GM19239 (cell line): ENCODE measurements around the gene PTCRA.
"Not testable (repeated sequence)": the region's sequence is repeated elsewhere in the genome, so short reads cannot be mapped to it uniquely, and the experiment has no call there.

Experiments
- DNase-seq: peaks from one replicate; pipeline ENCODE4 v3.0.0; 2011; ENCODE audit warnings: low spot score; ENCODE audit not compliant: insufficient read length
- FAIRE-seq: peaks from 2 replicates; lab custom pipeline; 2011; peaks lifted over from hg19 to GRCh38; lab: Jason Lieb, UNC

Gene PTCRA, protein sequence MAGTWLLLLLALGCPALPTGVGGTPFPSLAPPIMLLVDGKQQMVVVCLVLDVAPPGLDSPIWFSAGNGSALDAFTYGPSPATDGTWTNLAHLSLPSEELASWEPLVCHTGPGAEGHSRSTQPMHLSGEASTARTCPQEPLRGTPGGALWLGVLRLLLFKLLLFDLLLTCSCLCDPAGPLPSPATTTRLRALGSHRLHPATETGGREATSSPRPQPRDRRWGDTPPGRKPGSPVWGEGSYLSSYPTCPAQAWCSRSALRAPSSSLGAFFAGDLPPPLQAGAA

DNA sequence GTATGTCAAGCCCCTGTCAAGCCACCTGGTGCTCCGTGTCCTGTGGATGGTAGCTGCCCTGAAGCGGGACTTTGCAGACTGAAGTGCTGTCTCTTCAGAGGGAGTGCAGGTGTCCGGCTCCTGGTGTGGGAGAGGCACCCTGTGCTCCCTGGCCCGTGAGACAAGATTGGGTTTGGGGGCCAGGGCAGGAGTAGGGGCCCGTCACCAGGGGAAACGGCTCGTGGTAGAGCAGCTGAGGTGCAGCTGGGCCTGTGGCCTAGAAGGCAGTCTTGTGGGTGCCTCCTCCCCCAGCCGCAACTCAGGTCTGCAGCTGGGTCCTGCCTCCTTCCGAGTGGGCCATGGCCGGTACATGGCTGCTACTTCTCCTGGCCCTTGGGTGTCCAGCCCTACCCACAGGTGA lies at the start of gene PTCRA:
TSS of gene PTCRA (plus strand) at position 322 of the 400 bp plus-strand sequence. CDS start at position 339, 17 bp downstream.
- FAIRE-seq (no peak), DNase-seq (no peak)

DNA sequence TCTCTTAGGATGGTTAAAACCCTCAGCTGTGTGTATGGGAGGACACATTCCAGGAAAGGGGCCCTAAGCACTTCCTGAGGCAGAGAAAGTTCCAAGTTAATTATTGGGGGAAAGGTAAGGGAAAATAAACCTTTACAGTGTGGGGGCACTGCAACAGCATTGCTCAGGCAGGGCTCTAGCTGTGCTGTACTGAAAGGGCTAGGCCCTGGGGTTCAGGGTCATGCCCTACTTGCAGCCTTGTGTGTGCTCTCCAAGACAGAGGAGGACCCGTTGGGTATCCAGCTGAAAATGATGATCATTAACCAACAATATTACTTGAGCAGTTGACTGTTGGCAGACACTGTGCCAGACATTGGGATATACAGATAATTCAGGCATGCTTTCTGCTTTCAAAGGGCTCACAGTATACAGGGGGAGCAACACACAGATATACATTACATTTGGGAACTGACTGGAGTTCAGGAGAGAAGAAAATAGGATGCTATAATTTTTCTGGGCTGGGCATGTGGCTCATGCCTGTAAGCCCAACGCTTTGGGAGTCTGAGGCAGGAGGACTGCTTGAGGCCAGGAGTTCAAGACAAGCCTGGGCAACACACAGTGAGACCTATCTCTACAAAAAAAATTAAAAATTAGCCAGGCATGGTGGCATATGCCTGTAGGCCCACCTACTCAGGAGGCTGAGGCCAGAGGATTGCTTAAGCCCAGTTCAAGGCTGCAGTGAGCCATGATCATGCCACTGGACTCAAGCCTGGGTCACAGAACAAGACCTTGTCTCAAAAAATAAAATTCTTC lies 45.5 kb upstream of the PTCRA start:
- FAIRE-seq (peak; percentile 48), DNase-seq (no peak)

DNA sequence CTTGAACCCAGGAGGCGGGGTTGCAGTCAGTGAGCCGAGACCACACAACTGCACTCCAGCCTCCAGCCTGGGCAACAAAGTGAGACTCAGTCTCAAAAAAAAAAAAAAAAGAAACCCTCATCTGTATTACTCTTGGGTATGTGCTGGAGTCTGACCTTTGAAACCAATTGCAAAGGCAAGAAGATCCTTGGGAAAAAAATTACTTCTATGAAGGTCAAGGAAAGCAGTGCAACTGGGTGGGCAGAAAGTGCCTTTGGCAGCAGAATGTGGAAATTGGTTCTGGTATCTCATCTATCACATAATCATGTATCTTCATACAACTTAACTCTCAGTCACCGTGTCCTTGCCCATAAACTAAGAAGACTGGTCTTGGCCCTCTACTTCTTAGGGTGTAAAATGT lies 44.1 kb upstream of the PTCRA start:
- FAIRE-seq, result no peak
- no peak for DNase-seq

DNA sequence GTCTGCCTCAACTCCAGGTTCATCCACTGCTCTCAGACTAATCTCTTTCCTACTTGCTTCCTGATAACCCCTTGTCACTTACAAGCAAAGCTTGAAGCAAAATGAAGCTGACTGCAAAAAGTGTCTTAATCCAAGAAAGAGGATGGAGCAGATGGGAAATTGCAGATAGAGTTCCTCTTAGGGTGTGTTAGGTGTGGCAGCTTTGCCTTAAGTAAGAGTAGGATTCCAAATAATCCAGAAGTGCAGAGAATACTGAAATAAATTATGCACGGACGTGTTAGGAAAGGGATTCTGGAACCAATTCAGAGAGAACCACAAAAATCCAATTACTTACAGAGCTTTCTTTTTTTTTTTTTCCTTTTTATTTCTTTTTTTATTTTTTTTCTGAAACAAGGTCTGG lies 42.5 kb upstream of the PTCRA start:
- FAIRE-seq (no peak), DNase-seq (no peak)

DNA sequence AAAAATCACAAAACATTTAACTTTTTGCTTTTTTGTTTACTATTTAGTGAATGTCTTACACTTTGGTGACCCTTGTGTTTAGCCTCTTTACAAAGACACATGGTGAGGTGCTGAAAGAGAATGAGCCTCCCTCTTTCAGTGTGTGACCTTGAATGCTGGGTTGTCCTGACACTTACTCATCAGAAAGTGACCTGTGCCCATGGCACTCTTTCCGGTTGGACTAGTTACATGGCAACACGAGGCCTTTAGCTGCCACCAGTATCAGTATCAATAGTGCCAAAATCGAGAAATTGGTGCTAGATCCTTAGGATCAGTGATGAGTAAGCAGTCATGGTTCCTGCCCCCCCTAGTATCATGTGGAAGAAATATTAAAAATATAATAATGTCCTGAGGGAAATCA lies 38.2 kb upstream of the PTCRA start:
- FAIRE-seq, result no peak
- DNase-seq, result no peak

DNA sequence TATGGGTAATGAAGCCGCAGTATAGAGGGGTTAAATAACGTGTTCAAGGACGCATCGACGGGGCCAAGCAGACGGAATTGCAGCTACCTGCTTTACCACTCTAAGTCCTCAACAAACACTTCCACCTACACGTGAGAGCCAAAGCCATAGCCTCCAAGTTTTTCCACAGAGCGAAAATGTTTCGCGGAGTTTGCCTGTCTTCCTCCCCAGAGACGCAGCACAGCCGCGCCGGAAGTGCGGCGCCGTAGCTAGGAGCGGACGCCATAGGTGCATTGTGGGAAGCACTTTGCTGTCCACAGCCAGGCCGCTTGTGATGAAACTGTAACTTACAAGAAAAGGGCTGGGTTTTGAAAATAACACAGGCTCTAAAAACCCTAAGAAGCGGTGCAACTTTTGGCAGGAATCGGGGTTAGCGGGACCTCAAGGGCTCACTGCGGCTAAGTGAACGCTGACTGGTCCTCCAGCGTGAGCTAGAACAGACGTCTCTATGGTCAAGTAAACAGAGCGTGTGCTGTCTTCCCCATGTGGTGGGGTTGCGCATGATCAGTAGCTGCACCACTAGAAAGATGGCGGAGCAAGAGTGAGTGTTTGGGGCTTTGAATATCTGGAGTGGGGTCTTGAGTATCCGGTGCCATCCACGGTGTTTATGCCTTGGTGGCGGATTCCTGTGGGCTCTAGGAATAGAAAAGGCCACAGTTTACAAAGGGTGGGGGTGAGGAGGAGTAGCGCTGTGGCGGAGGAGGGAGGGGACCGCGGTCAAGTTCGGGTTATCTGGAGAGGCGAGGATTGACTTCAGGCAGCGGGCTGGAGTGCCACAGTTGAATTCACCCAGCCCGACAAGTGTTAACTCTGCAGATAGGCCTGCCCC lies 36.2 kb upstream of the PTCRA start, which contains the start of gene RPL7L1:
TSS of gene RPL7L1 (plus strand) at position 245 of the 868 bp plus-strand sequence. CDS start at position 540, 295 bp downstream.
- FAIRE-seq, result peak; percentile 95
- no peak for DNase-seq

DNA sequence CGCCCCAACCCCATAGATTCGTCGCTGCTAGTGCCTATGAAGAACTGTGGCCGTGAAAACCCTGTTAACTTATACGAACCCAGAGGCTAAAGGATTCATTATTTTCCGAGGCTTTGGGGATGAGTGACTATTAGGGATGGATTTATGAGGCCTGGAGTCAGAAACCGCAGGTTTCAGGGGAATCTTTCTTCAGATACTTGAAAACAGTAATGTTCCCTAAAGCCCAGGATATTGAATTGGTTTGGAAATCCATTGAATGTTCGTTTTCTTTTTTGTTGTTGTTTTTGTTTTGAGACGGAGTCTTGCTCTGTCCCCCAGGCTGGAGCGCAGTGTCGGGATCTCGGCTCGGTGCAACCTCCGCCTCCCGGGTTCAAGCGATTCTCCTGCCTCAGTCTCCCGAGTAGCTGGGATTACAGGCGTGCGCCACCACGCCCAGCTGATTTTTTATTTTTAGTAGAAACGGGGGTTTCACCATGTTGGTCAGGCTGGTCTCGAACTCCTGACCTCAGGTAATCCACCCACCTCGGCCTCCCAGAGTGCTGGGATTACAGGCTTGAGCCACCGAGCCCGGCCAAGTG lies 35.5 kb upstream of the PTCRA start:
- not testable (repeated sequence) for FAIRE-seq, DNase-seq

DNA sequence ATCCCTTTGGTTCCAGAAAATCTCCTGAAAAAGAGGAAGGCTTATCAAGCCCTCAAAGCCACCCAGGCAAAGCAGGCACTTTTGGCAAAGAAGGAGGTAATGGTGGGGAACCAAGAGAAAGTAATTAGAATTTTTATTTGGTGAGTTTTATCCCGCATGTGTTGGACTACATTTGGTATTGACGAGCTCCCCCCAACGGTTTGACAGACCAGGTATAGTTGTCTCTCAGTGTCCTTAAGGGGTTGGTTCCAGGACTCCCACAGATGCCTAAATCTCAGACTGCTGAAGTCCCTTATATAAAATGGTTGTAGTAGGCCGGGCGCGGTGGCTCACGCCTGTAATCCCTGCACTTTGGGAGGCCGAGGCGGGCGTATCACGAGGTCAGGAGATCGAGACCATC lies 35.0 kb upstream of the PTCRA start:
- DNase-seq, FAIRE-seq: not testable (repeated sequence)

DNA sequence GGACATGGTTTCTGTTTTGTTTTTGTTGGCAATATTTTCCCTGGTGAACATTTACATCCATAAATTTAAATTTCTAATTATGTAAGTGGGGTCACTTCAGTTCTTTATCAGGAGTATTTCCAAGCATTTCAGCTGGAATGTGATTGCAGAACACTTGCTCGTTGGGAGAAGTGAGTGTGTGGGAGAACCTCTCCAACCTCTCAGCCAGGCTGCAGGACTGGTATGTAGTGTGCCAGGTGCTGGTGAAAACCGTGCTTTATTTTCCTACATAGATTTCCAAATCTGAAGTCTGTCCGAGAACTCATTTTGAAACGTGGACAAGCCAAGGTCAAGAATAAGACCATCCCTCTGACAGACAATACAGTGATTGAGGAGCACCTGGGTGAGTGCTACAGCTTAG lies 30.2 kb upstream of the PTCRA start:
- DNase-seq, result no peak
- FAIRE-seq, result no peak

DNA sequence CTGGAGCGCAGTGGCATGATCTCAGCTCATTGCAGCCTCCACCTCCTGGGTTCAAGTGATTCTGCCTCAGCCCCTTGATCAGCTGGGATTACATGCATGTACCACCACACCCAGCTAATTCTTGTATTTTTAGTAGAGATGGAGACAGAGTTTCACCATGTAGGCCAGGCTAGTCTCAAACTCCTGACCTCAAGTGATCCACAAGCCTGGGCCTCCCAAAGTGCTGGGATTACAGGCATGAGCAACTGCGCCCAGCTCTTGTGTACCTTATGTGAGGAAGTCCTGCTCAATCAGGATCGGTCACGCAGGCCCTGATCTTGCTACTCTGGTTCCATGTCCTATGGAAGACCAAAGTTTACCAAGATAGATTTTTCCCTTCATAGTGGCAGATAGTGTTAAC lies 27.7 kb upstream of the PTCRA start:
- not testable (repeated sequence) for FAIRE-seq, DNase-seq

DNA sequence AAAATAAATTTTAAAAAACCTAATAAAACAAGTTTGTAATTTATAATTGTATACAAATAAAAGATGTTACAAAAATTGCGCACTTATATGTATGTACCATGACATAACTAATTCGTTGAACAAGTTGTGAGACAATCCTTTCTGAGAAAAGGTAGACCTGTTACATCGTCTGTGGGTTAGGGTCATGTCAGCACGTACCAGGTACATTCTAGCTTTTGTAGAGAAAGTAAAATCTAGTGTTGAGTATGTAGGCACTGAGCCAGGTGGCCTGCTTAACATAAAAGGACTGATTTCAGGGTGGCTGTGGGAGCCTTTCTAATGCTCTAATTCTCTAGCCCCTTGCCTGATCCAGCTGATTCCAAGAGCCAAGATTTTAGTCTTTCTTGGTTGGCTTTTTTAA lies 26.0 kb upstream of the PTCRA start:
- FAIRE-seq (no peak), DNase-seq (no peak)

DNA sequence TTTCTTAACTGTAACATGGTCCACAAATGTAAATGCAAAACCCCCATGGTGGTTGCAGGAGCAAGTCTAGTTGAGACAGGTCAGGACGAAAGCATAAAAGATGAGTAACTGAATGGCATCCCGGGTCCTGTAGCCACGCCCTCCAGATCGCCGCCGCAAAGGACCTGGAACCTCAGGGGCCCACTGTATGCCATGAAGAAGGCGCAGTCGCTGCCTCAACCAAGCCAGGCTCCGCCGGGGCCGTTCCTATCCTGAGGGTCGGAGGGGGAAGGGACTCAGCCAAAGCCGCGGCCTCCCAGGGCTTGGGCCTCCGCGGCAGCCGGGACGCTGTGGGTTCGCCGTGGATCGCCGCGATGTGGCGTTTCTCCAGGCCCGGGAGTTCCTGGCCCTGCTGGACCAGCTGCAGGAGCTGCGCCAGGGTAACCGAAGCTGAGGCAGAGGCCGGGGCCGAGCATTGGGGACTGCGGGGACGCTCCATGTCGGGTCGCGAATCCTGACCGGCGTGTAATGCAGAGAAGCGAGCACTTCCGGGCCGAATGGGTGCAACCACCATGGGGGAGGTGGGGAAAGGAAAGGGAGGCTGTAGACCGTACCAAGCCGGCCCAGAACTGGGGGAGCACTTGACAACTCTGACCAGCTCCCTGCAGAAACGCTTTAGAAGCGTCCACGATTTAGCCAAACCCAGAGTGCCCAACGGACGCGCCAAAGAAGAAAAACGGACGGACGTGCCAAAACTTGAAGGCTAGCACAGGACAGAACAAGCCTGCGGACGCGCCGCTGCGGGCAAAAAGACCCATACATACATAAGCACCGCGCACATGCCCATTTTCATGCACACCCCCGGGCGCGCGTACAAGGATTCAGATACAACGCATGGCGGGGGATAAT lies 25.3 kb upstream of the PTCRA start:
- FAIRE-seq, result peak; percentile 53
- peak; percentile 80 for DNase-seq

DNA sequence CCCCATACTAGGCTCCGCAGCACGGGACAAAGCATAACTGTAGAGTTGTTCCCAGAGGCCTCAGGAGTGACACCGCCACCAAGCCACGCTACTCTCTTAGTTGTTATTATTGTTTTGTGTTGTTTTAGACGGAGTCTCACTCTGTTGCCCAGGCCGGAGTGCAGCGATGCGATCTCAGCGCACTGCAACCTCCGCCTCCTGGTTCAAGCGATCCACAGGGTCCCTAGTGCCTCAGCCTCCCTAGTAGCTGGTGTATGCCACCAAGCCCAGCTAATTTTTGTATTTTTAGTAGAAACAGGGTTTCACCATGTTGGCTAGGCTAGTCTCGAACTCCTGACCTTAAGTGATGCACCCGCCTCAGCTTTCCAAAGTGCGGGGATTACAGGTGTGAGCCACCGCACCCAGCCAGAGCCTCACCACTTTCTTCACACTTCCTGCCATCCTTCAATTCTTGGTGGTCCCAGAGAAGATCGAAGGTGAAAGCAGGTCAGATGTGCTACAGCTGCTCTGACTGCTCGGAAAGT lies 24.6 kb upstream of the PTCRA start:
- FAIRE-seq (no peak), DNase-seq (no peak)

DNA sequence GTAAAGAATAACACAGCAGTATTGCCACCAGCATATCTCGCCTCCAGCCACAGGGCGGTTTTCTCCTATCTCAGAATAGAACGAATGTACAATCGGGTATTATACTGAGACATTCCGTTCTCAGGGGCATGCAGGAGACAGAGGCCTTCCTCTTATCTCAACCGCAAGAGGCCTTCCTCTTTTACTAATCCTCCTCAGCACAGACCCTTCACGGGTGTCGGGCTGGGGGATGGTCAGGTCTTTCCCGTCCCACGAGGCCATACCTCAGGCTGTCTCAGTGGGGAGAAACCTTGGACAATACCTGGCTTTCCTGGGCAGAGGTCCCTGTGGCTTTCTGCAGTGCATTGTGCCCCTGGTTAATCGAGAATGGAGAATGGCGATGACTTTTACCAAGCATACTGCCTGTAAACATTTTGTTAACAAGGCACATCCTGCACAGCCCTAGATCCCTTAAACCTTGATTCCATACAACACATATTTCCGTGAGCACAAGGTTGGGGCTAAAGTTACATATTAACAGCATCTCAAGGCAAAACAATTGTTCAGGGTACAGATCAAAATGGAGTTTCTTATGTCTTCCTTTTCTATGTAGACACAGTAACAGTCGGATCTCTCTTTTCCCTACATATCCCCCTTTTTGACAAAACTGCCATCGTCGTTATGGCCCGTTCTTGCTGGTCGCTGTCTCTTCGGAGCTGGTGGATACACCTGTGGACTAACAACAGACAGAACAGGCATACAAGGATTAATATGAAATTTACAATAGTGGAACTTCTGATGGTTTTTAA lies 21.6 kb upstream of the PTCRA start:
- not testable (repeated sequence) for FAIRE-seq, DNase-seq

DNA sequence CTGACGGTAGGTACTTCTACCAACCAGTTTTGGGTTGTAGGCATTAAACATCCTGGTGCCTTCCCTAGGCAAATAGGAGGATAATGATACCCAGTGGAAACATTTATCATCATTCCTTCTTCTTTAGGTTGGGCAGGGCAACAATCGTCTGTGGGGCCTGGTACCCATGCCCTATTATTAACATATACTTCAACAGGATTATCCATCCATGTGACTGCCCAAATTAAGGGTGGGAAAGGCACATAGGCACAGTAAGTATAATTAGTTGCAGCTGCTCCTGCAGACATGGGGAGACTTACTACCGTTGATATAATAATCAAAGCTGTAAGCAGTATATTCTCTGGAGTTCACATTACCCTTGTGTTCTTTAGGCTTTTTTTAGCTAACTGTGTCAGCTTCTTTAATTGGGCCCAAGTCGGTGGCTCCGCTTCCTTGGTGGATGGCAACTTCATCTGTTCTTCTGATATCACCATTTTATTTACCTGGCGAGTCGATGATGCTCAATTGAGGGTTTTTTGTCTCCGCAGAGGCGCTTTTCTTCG lies 19.6 kb upstream of the PTCRA start:
- FAIRE-seq (no peak), DNase-seq (no peak)

DNA sequence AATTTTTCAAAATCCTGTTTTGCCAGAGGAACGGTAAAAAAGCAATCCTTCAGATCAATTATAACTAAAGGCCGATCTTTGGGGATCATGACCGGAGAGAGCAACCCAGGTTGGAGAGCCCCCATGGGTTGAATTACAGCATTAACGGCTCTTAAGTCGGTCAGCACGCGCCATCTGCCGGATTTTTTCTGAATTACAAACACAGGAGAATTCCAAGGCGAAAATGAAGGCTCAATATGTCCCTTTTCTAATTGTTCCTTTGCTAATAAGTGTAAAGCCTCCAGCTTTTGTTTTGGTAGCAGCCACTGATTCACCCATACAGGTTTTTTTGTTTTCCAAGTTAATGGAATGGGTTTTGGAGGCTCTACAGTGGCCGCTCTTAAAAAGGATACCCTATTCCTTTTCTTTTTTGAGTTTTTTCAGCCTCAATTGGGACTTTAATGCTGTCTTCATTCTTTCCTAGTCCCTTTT lies 16.9 kb upstream of the PTCRA start:
- DNase-seq, result no peak
- FAIRE-seq, result peak; percentile 83

DNA sequence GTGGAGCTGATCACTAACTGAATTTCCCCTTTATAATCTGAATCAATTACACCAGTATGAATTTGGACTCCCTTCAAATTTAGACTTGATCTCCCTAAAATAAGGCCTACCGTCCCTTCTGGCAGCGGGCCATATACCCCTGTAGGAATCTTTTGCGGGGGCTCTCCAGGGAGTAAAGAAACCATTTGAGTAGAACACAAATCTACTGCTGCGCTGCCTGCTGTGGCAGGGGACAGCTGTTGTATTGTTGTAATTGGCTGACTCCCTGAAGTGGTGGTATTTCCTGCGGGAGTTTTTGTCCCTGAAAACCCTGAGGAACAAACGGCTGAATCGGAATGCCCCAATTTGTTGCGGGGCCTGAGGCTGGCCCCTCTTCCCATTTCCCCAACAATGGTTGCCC lies 16.0 kb upstream of the PTCRA start:
- FAIRE-seq (no peak), DNase-seq (no peak)

DNA sequence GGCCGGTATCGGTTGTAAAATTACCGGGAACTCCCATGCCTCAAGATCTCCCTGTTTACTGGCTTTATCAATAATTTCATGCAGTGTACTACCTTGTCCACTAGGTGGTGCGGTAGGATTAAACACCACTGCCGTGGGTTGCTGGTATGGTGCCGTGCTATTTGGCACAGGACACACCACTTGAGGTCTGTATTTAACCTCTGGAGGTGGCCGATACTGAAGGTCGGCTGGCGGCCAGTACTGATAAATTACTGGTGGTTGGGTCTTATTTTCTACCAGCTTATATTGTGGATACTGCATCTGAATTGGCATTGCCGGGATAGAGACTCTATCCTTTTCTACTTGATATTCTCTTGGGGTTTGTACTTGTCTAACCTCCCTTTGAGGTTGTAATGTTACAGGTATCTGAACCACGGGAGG lies 14.3 kb upstream of the PTCRA start:
- DNase-seq (no peak), FAIRE-seq (peak; percentile 84)
